Left renal pelvis (tissue), 4 donors: ENCODE data around the gene RIPK3. TPM values are rescaled to one million over a fixed set of nuclear protein-coding genes. Genes with fewer than 3 reads are reported as not detected.
"Not testable (repeated sequence)": the region's sequence is repeated elsewhere in the genome, so short reads cannot be mapped to it uniquely, and the experiment has no call there.

Source experiments
- DNase-seq, 4 donors: peaks; one replicate each; pipeline ENCODE4 v3.0.0-alpha.2; 2013; ENCODE audit warnings: low read depth in 4 of 4, low spot score in 3 of 4
- polyA plus RNA-seq, 4 donors: library from polyadenylated mRNA; unstranded; fragments of 120-200 nt; gene quantifications; one replicate each; pipeline ENCODE4 v1.2.1, GENCODE V29; 2013; ENCODE audit not compliant: insufficient read length in 4 of 4

Gene RIPK3
- polyA plus RNA-seq, 4 donors, result 2.3 to 4.3 (median 3.8) TPM

DNA sequence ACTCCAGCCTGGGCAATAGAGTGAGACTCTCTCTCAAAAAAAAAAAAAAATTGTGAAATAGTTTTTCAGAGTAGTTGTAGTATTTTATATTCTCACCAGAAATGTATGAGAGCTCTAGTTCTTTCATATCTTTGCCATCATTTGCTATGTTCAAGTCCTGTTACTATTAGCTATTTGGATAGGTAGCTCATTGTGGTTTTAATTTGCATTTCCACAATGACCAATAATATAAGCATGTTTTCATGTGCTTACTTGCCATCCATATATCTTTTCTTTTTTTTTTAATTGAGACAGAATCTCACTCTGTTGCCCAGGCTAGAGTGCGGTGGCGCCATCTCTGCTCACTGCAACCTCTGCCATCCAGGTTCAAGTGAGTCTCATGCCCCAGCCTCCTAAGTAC lies 8.4 kb upstream of the RIPK3 start:
- no peak for DNase-seq

DNA sequence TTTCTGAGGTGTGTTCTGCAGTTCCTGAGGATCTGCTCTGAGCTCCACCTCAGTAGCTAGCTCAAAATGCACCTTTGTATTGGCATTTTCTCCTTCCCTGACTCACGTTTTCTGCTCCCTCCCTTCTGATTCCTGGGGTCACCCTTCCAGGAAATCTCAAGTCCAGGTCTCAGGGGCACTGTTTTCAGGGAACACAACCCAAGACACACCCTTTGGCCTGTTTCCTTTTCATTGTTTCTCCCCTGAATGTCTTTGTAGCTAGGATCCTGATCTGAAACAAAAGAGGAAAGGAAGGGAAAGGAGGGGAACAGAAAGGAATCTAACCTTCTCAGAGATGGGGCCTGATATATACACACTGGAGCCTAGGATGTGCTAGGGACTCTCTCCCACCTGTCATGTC lies 7.3 kb upstream of the RIPK3 start:
- DNase-seq, result no peak

DNA sequence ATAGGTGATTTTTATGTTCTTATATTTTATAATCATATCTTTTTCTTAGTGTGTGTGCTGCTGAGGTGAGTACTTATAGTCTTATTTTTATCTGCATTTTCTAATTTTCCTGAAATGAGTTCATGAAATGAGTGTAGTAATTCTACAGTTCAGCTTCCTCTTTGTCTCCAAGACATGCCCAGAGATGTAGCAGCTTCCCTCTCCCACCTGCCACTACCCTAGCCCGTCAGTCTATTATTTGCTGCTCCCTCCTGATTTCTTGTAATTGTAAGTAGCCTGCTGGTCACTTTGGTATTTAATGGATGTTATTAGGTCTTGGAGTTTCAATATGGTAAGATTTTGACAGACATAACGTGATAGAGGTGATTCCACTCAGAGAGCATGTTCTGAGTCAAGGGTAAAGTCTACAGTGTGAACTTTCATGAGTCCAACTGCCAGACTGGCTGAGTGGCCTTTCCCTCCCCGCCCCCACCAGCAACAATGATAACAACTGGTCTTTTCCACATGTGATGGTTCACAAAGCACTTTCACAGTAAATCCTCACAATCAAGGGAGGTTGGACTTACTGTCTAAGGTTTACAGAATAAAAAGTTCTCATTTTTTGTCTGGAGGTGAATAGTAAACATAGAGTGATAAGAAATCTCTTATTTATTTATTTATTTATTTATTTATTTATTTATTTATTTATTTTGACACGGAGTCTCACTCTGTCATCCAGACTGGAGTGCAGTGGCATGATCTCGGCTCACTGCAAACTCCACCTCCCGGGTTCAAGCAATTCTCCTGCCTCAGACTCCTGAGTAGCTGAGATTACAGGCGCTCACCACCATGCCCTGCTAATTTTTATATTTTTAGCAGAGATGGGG lies 4.2 kb upstream of the RIPK3 start:
- DNase-seq, result no peak

DNA sequence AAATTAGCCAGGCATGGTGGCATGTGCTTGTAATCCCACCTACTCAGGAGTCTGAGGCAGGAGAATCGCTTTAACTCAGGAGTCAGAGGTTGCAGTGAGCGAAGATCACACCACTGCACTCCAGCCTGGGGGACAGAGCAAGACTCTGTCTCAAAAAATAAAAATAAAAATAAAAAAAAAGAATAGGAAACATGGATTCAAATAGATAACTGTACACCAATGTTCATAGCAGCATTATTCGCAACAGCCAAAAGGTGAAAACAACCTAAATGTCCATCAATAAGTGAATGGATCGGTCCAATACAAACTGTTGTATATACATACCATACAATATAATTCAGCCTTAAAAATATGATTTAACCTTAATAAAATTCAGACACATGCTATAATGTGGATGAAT lies 3.1 kb upstream of the RIPK3 start:
- DNase-seq, result no peak

DNA sequence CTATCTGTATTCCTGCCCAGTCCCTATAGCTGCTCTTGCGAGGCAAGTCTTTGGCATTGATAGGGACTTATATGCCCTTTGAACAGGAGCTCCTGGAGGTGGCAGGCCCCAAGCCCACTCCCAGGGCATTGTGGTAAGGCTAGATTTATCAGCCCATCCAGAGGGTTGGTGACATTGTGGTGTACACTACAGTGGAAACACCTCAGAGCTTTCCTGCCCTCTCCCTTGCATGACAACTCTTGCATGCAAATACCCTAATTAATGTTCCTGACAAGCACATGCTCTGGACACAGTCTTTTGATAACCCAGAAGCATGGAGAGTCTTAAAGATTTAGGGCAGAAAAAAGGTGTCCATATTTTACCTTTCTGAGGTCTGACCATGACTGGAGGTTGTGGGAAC lies 815 bp upstream of the RIPK3 start:
- no peak for DNase-seq

DNA sequence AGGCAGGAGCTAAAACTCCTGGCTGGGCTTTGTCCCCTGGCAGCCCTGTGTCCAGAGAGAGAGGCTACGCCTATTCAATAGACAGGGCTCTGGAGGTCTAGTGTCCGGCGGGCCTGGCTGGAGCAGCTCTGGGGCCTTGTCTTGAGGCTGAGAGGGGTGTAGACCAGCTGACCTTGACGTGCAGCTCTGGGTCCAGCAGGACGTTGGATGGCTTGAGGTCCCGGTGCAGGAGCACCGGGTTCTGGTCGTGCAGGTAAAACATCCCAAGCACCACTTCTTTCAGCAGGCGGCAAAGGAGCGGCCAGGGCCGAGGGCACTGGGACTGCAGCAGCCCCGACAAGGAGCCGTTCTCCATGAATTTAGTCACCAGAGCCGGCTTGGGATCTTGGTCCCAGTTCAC lies 948 bp downstream of the RIPK3 start:
- DNase-seq, result no peak

DNA sequence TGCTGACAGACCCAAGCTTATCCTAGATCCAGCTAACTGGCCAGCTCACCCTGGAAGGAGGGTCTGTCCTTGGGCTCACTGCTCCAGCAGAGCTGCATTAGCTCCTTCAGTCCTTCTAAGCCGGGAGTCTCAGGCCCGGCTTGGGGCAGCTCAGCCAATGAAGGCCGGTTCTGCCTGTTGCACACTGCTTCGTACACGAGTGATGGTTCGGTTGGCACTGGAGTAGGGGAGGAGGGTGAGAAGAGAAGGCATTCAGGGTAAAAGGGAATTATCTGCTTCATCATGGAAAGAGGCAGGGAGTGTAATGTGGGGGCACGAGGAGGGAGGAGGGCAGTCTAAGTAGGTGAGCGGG lies 2.0 kb downstream of the RIPK3 start:
- no peak for DNase-seq

DNA sequence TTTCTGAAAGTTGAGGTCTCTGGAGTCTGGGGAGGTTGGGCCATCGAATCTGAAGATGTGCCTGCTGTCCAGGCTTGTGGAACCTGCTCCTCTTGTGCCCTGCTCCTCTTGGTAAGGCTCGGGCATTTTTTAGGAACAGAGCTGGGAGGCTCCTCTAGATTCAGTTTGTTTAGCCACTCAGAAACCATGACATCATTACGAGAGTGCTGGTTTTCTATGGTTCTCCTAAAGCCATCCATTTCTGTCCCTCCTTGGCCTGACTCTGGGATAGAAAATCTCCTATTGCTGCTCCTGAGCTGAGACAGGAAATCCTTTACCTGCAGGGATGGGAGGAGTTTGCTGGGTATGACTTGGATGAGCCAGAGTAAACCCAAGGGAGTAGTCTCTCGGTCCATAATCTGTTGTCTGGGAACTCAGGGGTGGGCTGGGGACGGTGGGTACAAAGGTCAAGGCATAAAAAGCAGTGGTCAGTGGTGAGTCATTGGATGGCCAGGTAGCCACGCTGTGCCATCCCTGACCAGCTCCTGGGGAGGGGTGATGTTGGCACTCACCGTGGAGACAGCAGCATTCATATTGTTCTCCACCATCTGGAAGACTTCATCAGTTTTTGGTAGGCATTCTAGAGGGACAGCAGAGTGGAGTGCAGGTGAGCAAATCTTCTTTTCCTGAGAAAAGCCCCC lies 2.5 kb downstream of the RIPK3 start:
- no peak for DNase-seq

DNA sequence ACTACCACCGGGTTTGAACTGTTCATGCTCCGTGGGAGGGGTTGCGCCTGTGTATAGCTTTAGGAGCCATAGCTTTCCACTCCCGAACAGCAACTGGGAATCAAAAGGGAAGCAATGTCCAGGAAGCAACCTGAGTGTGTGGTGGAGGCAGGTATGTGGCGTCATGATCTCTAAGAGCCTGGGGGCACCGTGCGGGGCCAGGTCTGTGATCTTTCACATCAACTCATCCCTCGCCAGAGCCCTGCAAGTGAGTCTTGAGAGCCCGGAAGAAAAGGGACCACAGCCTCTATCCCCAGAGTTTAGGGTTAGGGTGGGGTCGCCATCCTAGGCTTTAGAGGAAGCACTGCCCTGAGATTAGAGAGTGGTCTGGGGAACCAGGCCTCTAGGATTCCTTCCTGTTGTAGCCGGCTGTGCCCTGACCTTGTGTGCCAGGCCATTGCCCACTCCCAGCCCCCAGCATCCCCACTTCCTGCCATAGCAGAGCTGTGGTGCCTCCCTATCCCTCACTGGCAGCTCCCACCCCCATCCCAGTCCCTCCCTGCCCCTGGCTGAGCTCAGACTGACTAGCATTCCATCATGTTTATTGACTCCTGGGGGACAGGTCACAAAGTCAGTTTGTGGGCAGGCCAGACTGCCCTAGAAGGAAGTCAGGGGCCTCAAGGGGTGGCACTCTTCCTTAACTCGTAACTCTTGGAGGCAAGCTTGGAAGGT lies 4.2 kb downstream of the RIPK3 start:
- no peak for DNase-seq

DNA sequence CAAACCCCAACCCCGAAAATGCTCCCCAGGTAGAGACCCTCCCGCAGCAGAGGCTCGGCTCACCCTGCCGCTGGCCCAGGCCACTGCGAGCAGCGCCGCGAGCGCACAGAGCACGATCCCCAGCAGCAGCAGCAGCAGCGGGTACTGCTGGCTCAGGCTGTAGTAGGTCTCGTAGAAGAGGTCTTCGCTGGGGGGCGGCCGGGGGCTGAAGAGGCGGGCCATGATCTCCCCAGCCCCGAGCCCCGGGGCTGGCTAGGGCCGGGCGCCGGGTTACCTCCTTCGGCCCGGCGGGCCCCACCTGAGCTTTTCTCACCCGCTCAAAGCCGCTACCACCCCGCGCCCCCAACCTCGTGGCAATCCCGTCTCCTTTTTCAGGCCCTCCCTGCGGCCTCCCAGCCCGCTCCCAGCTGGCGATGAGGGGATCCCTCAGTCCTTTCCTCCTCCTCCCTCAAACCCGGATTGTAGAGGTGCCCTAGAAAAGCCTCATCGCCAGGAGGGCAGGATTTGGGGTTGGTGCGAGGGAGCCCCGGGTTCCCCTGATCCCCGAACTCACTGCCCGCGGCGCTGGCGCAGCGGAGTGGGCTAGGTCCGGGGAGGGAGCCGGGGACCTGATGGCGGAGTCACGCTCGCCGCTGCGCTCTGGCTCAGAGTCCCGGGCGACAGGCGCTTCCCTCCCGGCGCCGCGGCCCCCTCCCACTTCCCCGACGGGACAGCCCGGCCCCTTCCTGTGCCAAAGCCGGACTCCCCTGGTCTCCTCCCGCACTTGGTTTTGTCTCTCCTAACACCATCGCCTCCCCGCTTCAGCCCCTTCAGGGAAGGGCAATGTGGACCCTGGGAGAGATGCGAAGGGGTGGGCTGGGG lies 5.1 kb downstream of the RIPK3 start, which contains the start of gene ADCY4:
Gene ADCY4, minus strand, starts transcription at position 641 of the 861 bp plus-strand sequence. Its CDS starts 419 bp downstream, at position 222.
- DNase-seq, result no peak

DNA sequence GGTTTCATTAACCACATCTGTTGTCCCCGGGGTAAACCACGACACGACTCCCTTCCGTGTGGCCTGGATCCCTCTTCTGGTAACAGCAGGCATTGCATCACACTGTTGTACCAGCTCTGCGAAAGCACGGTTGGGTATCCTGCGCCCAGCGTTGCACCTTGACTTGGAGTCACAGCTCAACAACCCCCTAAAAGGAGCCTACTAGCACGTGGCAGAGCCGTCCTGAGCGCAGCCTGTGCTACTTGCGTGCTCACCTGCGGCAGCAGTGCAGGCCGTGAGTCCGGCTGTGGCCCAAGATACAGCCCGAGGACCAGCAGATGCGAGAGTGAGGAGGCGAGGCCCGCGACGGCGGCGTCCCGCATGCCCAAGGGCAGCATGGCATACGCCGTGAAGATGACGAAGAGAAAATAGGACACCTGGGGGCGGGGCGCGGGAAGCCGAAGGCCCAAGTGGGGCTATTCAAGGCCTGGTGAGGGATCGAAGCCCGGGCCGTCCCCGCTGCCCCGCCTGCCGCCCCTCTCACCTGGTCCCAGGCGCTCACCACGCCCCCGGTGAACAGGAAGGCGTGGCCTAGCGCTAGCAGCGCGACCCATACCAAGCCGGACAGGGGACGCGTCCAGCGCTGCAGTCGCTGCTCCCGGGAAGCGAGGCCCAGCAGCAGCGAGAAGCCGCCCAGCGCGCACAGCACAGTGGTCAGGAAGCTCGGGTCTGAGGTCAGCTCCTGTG lies 7.4 kb downstream of the RIPK3 start:
- DNase-seq, result no peak

DNA sequence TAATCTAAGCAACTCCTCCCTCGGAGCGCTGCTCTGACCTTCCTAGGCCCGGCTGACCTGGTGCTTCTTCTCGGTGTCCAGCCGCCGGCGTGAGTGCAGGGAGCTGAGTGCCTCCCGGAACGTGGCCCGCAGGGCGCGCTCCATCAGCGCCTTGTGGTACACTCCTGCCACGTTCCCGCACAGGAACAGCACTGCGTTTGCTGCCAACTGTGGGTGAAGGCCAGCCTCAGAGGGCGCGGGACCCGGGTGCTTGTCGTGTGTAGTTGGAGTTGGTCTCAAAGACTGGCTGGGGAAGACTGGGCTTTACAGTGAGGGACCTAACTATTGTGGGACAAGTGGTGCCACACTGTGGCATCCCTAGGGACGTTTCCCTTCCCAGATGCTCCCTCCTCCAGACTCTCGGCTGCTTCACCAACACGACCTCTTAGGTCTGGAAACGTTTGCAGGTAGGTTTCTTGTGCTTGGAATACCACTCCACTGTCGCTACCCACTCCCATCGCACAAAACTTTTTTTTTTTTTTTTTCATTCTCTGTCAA lies 8.0 kb downstream of the RIPK3 start:
- no peak for DNase-seq

DNA sequence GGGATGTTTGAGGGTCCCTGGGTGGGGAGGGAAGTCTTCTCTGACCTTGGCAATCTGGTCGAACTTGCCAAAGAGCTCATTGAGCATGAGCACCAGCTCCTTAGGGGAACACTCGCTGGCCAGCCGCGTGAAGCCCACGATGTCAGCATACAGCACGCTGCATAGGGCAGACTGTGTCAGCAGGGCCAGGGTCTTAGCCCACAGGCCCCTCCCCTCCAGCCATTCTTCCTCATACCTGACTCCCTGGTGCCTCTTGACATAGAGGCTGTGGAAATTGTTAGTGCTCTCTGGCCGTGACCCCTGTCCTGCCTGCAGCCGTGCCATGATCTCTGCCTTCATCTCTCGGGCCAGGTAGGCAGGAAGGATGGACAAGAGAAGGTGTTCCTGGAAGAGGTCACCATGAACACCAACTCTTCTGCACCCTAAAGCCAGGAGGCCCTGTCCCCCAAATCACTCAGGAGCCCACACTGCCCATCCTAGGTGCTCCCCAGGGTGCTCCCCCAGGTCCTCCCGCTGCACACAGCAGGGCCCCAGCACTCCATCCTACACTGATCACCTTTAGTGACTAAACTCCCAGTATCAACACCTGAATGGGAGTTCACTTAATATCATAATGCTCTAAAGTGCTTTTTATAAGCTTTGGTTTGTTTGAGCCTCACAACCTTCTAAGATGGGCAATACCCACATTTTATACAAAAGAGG lies 8.7 kb downstream of the RIPK3 start:
- DNase-seq, result no peak

DNA sequence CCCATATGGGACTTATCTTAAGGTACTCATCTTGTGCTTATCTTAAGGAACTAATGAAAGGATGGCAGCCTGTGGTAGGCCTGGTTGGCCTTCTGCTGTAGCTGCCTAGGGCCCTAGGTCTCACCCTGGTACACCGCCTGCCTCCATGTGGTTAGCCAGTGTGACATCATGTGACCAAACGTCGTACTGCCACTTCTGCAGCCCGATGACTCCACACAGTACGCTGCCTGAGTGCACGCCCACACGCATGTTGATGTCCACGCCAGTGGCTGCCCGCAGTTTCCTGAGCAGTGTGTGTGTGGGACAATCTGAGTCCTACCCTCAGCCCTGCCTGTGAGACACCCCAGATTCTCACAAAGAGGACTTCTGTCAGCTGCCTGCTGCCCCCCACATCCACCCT lies 10.1 kb downstream of the RIPK3 start:
- DNase-seq, result no peak

DNA sequence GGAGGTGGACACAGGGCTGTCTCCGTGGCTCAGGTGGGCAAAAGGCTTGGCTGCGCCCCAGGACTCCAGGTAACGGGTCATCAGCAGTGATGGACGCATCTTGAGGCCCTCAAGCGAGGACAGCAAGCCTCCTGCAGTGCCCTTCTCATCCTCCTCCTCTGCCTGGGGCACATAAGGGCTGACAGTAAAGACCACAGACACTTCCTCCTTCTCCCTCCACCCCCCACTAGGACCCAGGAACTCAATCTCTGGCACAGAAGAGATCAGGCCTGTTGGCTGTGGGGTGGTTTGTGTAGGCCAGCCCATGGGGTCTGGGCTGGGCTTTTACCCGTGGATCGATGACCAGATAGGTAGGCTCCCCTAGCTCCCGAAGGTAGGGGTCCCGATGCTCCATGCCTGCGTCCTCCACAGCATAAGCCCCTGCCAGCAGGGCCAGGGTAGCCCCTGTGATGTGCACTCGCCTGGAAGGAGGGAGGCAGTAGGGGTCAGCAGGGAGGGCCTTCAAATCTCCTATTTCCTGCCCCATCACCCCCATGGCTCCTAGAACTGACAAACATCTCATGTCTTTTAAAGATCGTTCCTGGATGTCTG lies 10.6 kb downstream of the RIPK3 start:
- DNase-seq, result no peak

DNA sequence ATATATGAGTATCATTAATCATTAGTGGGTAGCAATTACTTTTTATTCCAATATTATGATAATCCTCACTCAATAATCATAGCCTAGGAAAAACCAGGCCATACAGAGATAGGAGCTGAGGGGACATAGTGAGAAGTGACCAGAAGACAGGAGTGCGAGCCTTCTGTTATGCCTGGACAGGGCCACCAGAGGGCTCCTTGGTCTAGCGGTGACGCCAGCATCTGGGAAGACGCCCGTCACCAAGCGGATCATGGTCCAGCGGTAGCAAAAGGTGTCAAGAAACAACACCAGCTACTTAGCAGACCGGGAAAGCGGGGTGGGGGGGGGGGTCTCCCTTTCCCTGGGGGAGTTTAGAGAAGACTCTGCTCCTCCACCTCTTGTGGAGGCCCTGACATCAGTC lies 11.9 kb downstream of the RIPK3 start:
- DNase-seq, result not testable (repeated sequence)

DNA sequence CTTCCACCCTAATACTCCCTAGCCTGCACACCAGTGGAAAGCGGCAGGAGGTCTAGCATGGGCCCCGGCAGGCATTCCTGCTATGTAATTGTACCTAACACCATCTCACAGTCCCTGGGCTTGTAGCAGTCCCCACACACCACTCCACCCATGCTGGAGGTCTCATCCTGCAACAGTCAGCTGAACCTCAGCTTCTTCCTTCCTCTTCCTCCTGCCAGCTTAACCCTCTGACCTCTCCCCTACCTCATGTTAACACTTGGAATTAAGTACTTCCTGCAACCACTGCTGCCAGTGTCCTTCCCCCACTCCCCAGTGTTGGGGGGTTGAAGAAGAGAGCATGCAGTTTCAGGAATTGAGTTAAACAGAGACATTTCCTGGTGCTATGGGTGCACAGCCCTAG lies 12.5 kb downstream of the RIPK3 start:
- no peak for DNase-seq

DNA sequence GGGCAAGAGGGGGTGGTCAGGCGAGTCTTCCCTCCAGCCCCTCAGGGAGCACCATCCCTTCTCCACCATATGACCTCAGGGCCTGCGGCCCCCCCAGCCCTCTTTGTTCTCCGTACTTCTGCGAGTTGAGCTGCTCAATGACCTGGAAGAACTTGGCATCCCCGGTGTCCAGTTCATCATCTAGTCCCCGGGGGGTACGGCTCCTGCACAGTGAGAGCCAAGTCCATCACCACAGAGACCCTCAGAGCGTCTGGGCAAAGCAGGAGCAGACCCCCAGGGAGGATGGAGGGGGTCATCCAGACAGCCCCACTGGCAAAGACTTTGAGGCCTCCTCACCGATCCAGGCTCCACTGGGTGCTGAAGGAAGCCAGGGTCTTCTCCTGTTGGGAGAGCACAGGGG lies 13.8 kb downstream of the RIPK3 start:
- no peak for DNase-seq

DNA sequence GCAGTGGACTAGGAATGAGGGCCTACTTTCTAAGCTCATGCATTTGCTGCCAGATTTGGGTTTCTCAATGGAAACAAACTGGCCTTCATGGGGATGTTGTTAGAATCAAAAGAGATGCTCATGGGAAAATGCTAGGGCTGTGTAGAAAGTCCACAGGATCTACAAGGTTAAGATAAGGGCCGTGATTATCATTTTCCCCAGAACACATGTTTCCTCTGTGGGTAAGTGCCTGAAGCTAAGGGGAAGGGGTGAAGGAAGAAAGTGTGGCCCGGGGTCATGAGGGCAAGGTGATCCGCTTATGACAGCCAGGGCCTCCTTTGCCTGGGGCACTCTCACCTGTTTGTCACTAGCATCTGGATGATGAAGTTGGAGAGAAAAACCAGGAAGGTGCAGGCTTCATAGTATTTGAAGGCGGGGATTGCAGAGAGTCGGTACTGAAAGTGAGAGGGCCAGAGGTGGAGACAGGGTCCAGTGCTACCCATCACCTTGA lies 14.7 kb downstream of the RIPK3 start:
- DNase-seq, result no peak
